Upper lobe of left lung (tissue), 6 donors: ENCODE results near the gene SMAD7. TPM values are rescaled to one million over a fixed set of nuclear protein-coding genes. Genes with fewer than 3 reads are reported as not detected.
A peak's percentile ranks its signal among the peaks of the same experiment; 100 is the strongest.

Experiments used
- ATAC-seq, 2 donors: fragments of 200-7000 bp; cut with Tn5 transposase; one replicate each; pipeline ENCODE4 v1.9.1; 2022; ENCODE audit warnings: mild to moderate bottlenecking in 2 of 2, moderate library complexity in 2 of 2; ENCODE audit not compliant: low FRiP score in 2 of 2
- DNase-seq, 2 donors: peaks; one replicate each; pipeline ENCODE4 v3.0.0-alpha.2; 2019 to 2020
- H3K27ac ChIP-seq, 4 donors: fragments of 200-600 bp; sonication (generic); one replicate each; pipeline ENCODE4 v1.5.1; 2016 to 2019
- H3K27me3 ChIP-seq, 4 donors: fragments of 200-600 bp; sonication (generic); one replicate each; pipeline ENCODE4 v1.5.1; 2017 to 2019
- H3K36me3 ChIP-seq, 4 donors: fragments of 200-600 bp; sonication (generic); one replicate each; pipeline ENCODE4 v1.5.1; 2016 to 2019
- H3K4me1 ChIP-seq, 4 donors: fragments of 200-600 bp; sonication (generic); one replicate each; pipeline ENCODE4 v1.5.1; 2018 to 2019
- H3K4me3 ChIP-seq, 4 donors: fragments of 200-600 bp; sonication (generic); one replicate each; pipeline ENCODE4 v1.5.1; 2017 to 2019; ENCODE audit warnings: mild to moderate bottlenecking in 2 of 4, moderate library complexity in 1 of 4
- H3K9me3 ChIP-seq, 4 donors: fragments of 200-600 bp; sonication (generic); one replicate each; pipeline ENCODE4 v1.5.1; 2018 to 2019
- CTCF ChIP-seq, 6 experiments: fragments of 450-650 bp in 4 of 6; fragments of 200-600 bp in 2 of 6; sonication (generic) in 2 of 6; IDR thresholded peaks; one replicate each; pipeline ENCODE4 v1.5.1; 2016 to 2019; ENCODE audit warnings: antibody characterized with exemption in 6 of 6
- EP300 ChIP-seq, 4 donors: sonication (generic); formaldehyde crosslinking; IDR thresholded peaks; one replicate each; pipeline ENCODE4 v1.5.1; 2017; ENCODE audit warnings: antibody characterized with exemption in 4 of 4, control low read depth in 2 of 4
- POLR2A ChIP-seq, 4 donors: fragments of 450-650 bp; IDR thresholded peaks; one replicate each; pipeline ENCODE4 v1.5.1; 2016 to 2017; ENCODE audit warnings: antibody characterized with exemption in 4 of 4, mild to moderate bottlenecking in 2 of 4
- POLR2AphosphoS5 ChIP-seq, 2 donors: sonication (generic); formaldehyde crosslinking; IDR thresholded peaks; one replicate each; pipeline ENCODE4 v1.5.1; 2017; ENCODE audit warnings: antibody characterized with exemption in 2 of 2
- WGBS, 2 donors: methylation state at CpG; one replicate each; pipeline ENCODE4 v1.1.5; 2017 to 2018; 5-methylcytosine and 5-hydroxymethylcytosine counted together
- total RNA-seq, 6 donors: library from RNA; depleted of rRNA in 4 of 6; stranded (reverse); fragments of >200 nt in 4 of 6; gene quantifications; one replicate each; pipeline versions ENCODE4 v1.1.0 to v1.2.1, GENCODE V29; 2016 to 2021
- donor health status: DM: no; HTN: no; CAD: no; lungs with moderate emphysema.
- donor health status: DM: no; HTN: yes; CAD: no; lungs with severe emphysema.

The SMAD7 gene
- total RNA-seq, 6 donors from 2014 or later: 39.6 to 89.0 (median 61.5) TPM

GRCh38 chr18:48928787-48929186, 22.0 kb downstream of the SMAD7 start:
- TF ChIP-seq POLR2A (IDR thresholded peaks at IDR 0.05): peak in 1 of 4 donors; percentile 41
- TF ChIP-seq EP300 (IDR thresholded peaks at IDR 0.05): no peak
- TF ChIP-seq POLR2AphosphoS5 (IDR thresholded peaks at IDR 0.05): peak; percentile 18 to 76
- peaks cover 0 to 5% (median 0%) of the 10 kb centered on the region in 4 donors for H3K36me3 ChIP-seq
- peak overlapping the region in 1 of 4 donors; percentile 11 for H3K4me3 ChIP-seq
- 0 to 1% methylated on average over 4 to 9 of the region's 9 CpGs for WGBS, 2 donors
- H3K9me3 ChIP-seq: no peaks in the 10 kb centered on the region
- H3K4me1 ChIP-seq: peaks cover 97 to 98% (median 98%) of the 10 kb centered on the region in 4 donors
- ATAC-seq (peak; percentile 58 to 82), DNase-seq (peak in 1 of 2 donors; percentile 94)
- peak overlapping the region; percentile 75 to 90 (median 82) for H3K27ac ChIP-seq
- H3K27me3 ChIP-seq: no peaks in the 10 kb centered on the region

- peaks cover 97 to 98% (median 98%) of the 10 kb centered on the region in 4 donors for H3K4me1 ChIP-seq
- 56 to 60% methylated on average over 7 to 11 of the region's 11 CpGs for WGBS, 2 donors
- no peak for DNase-seq
These were observed 23.3 kb downstream of the SMAD7 start for GRCh38 chr18:48927286-48928080.

GRCh38 chr18:48926420-48926857, 24.3 kb downstream of the SMAD7 start:
- DNase-seq (peak in 1 of 2 donors; percentile 66), ATAC-seq (no peak)
- WGBS, 2 donors: 52 to 64% methylated on average over 14 of the region's 14 CpGs
- TF ChIP-seq CTCF (IDR thresholded peaks at IDR 0.05) (no peak), POLR2A (IDR thresholded peaks at IDR 0.05) (no peak), EP300 (IDR thresholded peaks at IDR 0.05) (no peak), POLR2AphosphoS5 (IDR thresholded peaks at IDR 0.05) (no peak)
- peaks cover 97 to 98% (median 98%) of the 10 kb centered on the region in 4 donors for H3K4me1 ChIP-seq
- peak overlapping the region in 1 of 4 donors; percentile 9 for H3K4me3 ChIP-seq
- H3K27ac ChIP-seq: peak overlapping the region; percentile 45 to 90 (median 72)
- H3K9me3 ChIP-seq: no peaks in the 10 kb centered on the region
- no peaks in the 10 kb centered on the region for H3K27me3 ChIP-seq
- H3K36me3 ChIP-seq: peaks cover 0 to 2% (median 1%) of the 10 kb centered on the region in 4 donors

More at GRCh38 chr18:48927286-48928080, 23.3 kb downstream of the SMAD7 start:
- H3K36me3 ChIP-seq: peaks cover 0 to 5% (median 0%) of the 10 kb centered on the region in 4 donors
- H3K4me3 ChIP-seq: peak overlapping the region in 1 of 4 donors; percentile 20
- no peak for ATAC-seq
- TF ChIP-seq POLR2AphosphoS5 (IDR thresholded peaks at IDR 0.05) (no peak), CTCF (IDR thresholded peaks at IDR 0.05) (no peak)
- H3K9me3 ChIP-seq: no peaks in the 10 kb centered on the region
- peak overlapping the region; percentile 75 to 90 (median 82) for H3K27ac ChIP-seq
- H3K27me3 ChIP-seq: no peaks in the 10 kb centered on the region

GRCh38 chr18:48925491-48925780, 25.3 kb downstream of the SMAD7 start:
- 77 to 80% methylated on average over 3 of the region's 3 CpGs for WGBS, 2 donors
- Histone ChIP-seq H3K4me1 (peaks cover 96 to 98% (median 98%) of the 10 kb centered on the region in 4 donors), H3K4me3 (no peak overlapping the region), H3K9me3 (no peaks in the 10 kb centered on the region), H3K27me3 (no peaks in the 10 kb centered on the region), H3K27ac (peak overlapping the region; percentile 52 to 90 (median 79)), H3K36me3 (peaks cover 0 to 12% (median 9%) of the 10 kb centered on the region in 4 donors)
- DNase-seq (no peak), ATAC-seq (no peak)
- no peak for TF ChIP-seq POLR2A (IDR thresholded peaks at IDR 0.05)
- TF ChIP-seq EP300 (IDR thresholded peaks at IDR 0.05): no peak
- TF ChIP-seq POLR2AphosphoS5 (IDR thresholded peaks at IDR 0.05): no peak
- TF ChIP-seq CTCF (IDR thresholded peaks at IDR 0.05): no peak

GRCh38 chr18:48924630-48925490, 25.9 kb downstream of the SMAD7 start:
- Histone ChIP-seq H3K9me3 (no peaks in the 10 kb centered on the region), H3K4me3 (peak overlapping the region in 1 of 4 donors; percentile 47), H3K36me3 (peaks cover 0 to 17% (median 13%) of the 10 kb centered on the region in 4 donors), H3K27me3 (no peaks in the 10 kb centered on the region), H3K27ac (peak overlapping the region; percentile 52 to 90 (median 79)), H3K4me1 (peaks cover 94 to 98% (median 96%) of the 10 kb centered on the region in 4 donors)
- 30 to 35% methylated on average over 16 to 17 of the region's 17 CpGs for WGBS, 2 donors
- TF ChIP-seq EP300 (IDR thresholded peaks at IDR 0.05) (peak in 1 of 4 donors; percentile 6), CTCF (IDR thresholded peaks at IDR 0.05) (no peak), POLR2AphosphoS5 (IDR thresholded peaks at IDR 0.05) (peak in 1 of 2 donors; percentile 32), POLR2A (IDR thresholded peaks at IDR 0.05) (no peak)
- ATAC-seq (no peak), DNase-seq (no peak)
